Heart left ventricle (tissue), 13 donors: ENCODE measurements around the gene AFDN.

Experiments used
- POLR2A ChIP-seq, 2 donors: fragments of 450-650 bp; IDR thresholded peaks; one replicate each; pipeline ENCODE4 v1.6.1; 2017; ENCODE audit warnings: antibody characterized with exemption in 2 of 2, mild to moderate bottlenecking in 2 of 2, moderate library complexity in 2 of 2
- TF ChIP-seq, protein P1 (sequence below), 12 donors: fragments of 200-600 bp; sonication (generic) in 4 of 12; IDR thresholded peaks; one replicate each; pipeline versions ENCODE4 v1.5.0 to v1.8.0; 2018 to 2022; ENCODE audit warnings: antibody characterized with exemption in 12 of 12, mild to moderate bottlenecking in 5 of 12
- donor health status: ischemic (EF 13 %, LVEDD 7.1; RV severe dilation, severe dysfunction).
- donor health status: DM: no; HTN: yes; CAD: no.
- donor health status: DM: no; HTN: no; CAD: no.
- donor health status: ischemic (EF 25% LVEDD 6.9; RV normal size, moderate dysfunction).
- donor health status: ischemic (EF 25% LVEDD 5.7; RV mildly dilated, moderate dysfunction).
- donor health status: ischemic (EF 35%, LVEDD 5.7; RV mildly dilated, moderate dysfunction).
- donor health status: nonischemic (EF 11% LVEDD 7.7; RV severe dilation, severe dysfunction).
- donor health status: DM: yes; HTN: yes; CAD: no.
- donor health status: PGD.
- donor health status: ischemic (EF 29% LVEDD 5.4; RV normal size, mild dysfunction).
- donor health status: nonischemic (EF 23%, LVEDD 6.1; RV moderate dilation, normal function).

- TF ChIP-seq, protein P1, sequence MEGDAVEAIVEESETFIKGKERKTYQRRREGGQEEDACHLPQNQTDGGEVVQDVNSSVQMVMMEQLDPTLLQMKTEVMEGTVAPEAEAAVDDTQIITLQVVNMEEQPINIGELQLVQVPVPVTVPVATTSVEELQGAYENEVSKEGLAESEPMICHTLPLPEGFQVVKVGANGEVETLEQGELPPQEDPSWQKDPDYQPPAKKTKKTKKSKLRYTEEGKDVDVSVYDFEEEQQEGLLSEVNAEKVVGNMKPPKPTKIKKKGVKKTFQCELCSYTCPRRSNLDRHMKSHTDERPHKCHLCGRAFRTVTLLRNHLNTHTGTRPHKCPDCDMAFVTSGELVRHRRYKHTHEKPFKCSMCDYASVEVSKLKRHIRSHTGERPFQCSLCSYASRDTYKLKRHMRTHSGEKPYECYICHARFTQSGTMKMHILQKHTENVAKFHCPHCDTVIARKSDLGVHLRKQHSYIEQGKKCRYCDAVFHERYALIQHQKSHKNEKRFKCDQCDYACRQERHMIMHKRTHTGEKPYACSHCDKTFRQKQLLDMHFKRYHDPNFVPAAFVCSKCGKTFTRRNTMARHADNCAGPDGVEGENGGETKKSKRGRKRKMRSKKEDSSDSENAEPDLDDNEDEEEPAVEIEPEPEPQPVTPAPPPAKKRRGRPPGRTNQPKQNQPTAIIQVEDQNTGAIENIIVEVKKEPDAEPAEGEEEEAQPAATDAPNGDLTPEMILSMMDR (IDR thresholded peaks at IDR 0.05) = no peak
- no peak for TF ChIP-seq POLR2A (IDR thresholded peaks at IDR 0.05)
Measured at GRCh38 chr6:167826896-167827582, at the start of gene AFDN.
